Measurements from ENCODE around the gene KAT6B.

- TF ChIP-seq EZH2 (IDR thresholded peaks at IDR 0.05; ENCODE audit: low read length, missing control alignments) (no peak), CTCF (conservative IDR thresholded peaks at IDR 0.05 in 1 of 2, IDR thresholded peaks at IDR 0.05 in 1 of 2; ENCODE audit: low read depth in 1 of 2, low read length in 2 of 2) (no peak)
Measured at GRCh38 chr10:74932648-74933047, 106.2 kb downstream of the KAT6B start.

Measured in fibroblast of lung (primary cell).